ENCODE data around the gene TM9SF2. TPM values are rescaled to one million over a fixed set of nuclear protein-coding genes. Genes with fewer than 3 reads are reported as not detected.

The TM9SF2 gene
- total RNA-seq (2022; extraction: Qiagen RNA extraction), result 50.7 to 60.5 TPM (median 59.5 TPM) in 5 replicates

GRCh38 chr13:99501184-99501847, at the start of gene TM9SF2:
TM9SF2 (plus strand) TSS chr13:99501472; CDS start chr13:99501607, 135 bp downstream.

GRCh38 chr13:99606324-99607066, 105.2 kb downstream of the TM9SF2 start, which contains the start of gene CLYBL:
CLYBL (plus strand) TSS chr13:99606690.

Other genes starting within 250 kb of the TM9SF2 start
- not detected in 5 replicates for gene GPR18, start 243.1 kb upstream of the TM9SF2 start, total RNA-seq (2022; extraction: Qiagen RNA extraction)
- gene GPR183, start 194.1 kb upstream of the TM9SF2 start, total RNA-seq (2022; extraction: Qiagen RNA extraction), result not detected in 5 replicates
- gene CLYBL, start 105.2 kb downstream of the TM9SF2 start, total RNA-seq (2022; extraction: Qiagen RNA extraction), result 2.2 to 3.8 TPM (median 2.8 TPM) in 5 replicates

All from A549 treated with Mapracorat at 1 μM for 4 hours (cell line).